ENCODE measurements around the gene VSNL1.

The VSNL1 gene

DNA sequence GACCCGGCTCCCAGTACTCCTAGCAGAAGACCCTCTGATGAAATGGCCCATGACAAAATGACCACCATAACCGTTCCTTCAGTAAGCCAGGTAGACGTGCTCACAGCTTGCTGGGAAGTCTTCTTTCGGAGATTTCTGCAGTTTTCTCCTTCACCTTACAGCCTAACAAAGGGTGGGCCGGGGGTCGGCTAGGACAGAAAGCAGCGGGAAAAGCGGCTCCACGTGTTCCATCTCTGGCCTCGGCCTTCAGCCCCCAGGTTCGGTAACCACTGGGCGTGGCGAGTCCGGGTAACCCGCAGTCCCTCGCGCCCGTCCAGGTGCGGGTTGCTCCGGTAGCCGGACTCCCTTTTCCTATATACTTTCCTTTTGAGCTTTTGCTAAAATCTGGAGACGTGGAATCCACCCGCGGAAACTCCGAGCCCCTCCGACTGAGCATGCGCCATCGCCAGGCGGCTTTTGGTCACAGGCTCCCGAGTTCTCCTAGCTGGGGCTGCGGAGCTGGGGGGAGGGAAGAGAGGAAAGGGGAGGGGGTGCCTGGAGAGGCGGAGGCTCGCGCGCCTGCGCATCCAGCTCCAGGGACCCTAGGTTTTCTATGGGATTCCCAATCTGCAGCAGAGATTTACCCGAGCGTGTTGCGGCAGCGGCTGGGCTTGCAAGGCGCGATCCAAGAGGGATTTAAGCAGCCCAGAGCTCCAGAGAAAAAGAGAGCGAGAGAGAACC lies at the start of gene VSNL1:
TSS of gene VSNL1 (plus strand) at position 604 of the 720 bp plus-strand sequence. CDS start 51,379 bp downstream, outside the sequence.
- no peak for DNase-seq

DNA sequence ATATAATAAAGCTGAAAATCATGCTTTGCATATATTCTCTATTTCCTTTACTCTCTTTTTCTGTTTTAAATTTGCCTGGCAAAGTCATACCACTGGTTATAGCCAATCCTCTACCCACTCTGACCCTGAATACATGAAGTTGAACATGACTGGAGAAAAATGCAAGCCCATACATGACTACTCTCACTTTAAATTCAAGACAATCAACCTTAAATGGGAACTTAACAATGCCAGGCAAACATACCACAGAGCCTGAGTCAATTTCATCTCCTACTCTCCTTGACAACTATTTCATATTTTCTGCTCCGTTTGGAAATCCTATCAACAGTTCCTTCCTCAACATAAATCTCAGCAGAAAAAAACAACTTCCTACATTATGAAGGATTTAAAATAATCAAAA lies 44.9 kb upstream of the VSNL1 start:
- DNase-seq = no peak

DNA sequence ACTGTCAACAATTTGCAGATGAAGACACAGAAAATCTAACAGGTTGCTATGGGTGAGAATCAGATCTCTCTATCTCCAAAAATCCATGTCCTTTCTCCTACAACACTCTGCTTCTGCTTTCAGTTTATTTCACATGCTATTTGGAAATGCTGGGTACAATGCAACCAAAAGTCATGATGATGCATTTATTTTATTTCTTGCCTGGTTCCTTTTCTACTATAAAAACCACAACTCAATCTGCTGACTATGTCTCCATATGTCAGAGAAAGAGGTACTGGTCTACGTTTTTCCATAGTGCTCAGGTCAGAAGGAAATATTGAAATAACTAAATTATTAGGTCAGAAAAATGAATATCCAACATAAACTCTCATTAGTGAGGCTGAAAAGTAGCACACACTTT lies 42.8 kb upstream of the VSNL1 start:
- DNase-seq = no peak

DNA sequence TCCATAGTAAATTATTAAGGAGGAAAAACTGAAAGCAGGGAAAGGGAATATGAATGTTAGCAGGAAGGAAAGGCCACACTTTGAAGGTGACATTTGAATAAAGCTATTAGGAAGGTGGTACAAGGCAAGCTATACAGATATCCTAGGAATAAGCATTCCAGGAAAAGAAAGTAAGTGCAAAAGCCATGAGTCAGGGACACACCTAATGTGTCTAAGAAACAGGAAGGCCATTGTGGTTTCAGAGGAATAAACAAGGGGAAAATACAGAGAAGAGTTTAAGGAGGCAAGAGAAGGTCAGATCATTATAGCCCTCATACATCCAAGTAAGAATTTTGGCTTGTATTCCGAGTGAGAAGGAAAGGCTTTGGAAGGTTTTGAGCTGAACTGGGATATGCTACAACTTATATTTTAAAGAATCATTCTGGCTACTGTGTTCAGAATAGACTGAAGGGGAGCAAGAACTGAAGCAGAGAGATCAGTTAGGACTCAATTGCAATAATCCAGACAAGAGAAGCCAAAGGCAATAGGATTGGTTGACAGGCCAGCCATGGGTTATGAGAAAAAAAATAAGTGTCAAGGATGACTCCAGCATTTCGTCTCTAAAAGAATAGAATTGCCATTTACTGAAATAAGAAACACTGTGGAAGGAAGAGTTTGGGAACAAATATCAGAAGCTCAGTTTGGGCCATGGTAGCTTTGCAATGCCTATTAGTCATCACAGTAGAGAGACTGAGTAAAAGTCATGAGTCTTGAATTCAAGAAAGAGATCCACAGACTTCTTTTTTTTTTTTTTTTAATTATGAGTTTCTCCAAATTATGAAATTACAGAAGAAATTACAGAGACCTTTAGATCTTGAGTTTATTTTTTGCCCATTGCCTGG lies 33.5 kb upstream of the VSNL1 start:
- DNase-seq = no peak

DNA sequence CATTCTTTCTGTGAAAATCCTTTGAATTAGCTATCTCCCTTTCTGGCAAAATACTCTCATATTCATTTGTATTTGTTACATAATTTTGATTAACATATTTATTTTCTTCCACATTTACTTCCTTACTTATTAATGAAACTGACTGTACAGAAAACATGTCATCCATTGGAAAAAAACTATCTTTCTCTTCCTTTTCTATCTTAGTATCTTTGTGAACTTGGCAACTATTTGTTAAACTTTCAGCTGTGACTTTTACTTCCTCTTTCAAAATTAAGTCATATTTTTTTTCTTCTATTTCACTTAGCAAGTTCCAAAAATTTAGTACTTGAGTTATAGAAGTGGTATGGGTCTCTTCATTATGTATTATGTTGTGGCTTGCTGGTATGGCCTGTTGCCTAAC lies 24.8 kb upstream of the VSNL1 start:
- no peak for DNase-seq

DNA sequence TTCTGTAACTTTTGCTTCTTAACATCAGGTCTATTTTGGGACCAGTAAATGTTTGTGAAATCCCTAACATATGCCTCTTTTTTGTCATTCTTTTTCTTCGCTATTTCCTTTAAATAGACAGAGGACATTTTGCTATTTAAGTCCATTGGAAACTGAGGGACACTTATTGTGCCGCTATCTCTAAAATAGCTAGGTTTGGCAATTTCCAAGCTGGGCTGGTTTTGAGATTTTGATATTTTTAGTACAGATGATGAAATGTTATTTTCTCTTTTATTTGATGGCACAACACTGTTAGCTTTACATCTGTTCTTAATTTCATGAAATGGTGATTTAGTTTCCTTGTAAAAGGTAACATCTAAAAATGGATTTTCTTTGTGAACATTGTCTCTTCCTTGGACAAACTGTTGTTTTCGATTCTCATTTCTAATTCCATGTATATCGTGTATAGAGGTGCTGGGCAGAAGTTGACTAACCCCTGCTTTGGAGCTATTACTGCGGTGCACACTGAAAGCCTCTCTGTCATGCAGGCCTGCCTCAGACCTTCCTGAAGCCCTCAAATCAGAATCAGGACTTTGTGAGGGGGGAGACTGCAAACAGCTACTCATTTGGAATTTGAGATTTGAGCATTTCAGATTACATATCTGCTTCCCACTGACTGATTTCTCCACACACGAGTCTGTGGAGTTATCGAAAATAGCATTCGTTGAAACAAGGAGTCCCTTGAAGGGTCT lies 22.9 kb upstream of the VSNL1 start:
- DNase-seq = no peak

DNA sequence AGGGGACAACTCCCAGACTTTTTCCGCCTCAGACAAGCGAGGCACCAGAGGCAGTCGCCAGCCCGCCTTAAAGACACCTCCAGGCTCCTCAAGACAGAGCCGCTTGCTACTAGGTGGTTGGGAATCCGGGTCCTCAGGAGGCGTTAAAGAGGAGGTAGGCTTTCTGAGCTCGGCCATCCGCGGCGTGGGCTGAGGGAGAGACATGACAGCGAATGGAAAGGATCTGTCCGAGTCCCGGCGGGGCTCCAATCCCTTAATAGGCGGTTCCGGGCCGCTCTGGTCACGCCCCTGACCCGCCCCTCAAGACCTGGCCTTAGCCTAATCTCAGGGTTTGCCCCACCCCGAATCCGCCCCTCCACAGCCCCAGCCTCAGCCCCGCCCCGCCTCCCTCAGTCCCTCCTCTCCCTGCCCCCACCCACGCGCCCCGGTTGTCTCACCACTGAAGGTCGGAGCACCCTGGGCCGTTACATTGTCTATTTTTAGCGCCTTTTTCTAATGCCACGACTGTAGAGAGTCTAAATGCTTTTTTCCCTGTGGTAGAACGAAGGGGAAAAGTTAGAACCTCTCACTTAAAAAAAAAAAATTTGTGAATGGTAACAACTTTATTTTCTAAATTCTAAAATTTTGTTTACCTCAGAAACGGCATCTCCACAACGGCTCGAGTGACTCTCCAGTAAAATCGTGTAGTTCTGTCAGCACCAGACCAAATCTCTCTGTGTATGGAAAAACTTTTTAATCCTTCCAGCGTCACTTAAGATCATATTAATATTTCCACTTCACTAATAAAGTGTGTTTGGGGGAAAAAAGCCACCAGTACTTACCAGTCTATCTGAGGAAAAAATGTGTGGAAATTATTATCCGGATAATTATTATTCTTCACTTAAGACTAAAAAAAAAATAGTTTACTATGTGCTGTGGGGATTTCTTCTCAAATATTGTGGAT lies 22.0 kb upstream of the VSNL1 start, which contains the start of gene RAD51AP2:
TSS of gene RAD51AP2 (minus strand) at position 229 of the 943 bp plus-strand sequence. CDS start at position 204, 25 bp downstream.
- DNase-seq = no peak

DNA sequence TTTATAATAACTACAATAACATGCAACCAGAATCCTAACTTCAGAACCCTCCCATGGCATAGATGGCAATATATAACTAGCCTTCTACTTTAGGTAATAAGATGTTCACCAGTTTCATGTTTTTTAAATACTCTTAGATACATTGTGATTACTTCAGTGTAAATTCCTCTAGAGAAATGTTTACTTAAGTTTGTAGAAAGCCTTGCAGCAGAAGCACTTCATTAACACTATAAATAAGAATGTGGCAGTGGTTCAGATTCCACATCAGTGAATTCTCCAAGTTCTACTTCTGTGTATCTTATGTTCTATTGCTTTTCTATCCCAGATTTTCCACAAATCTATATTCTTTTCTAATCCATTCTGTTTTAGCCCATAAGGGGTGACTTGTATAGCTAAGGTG lies 21.0 kb upstream of the VSNL1 start:
- no peak for DNase-seq

DNA sequence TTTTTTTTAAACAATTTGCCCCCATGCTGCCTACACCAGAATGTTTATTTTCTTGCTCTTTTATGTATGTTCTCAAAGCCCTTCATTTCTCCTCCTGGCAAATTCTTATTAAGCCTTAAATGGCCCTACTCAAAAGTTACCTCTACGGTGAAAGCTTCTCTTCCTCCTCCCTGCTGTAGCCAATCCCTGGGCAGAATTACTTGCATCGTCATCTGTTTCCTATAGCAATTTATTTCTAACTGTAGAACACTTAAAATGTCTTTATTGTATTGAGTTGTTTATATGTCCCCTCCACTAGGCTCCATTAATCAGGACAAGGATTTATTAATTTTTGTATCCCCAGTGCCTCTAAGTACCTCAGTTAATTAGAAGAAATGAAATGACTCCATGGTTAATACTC lies 19.7 kb upstream of the VSNL1 start:
- no peak for DNase-seq

DNA sequence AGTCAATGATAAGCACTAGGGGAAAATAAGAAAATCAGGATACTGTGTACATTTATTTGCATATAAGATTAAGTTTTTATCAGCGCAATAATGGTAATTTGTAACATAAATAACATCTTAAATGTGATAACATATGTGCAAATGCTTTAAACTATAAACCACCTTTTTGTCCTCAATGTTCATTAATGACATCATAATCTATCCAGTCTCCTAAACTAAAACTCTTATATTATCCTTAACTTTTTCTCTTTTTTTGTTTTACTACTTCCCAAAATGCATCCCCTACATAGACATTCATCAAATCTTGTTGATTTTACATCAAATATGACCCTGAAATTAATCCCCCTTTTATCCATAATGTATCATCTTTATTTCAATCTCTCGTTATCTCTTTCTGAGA lies 18.9 kb upstream of the VSNL1 start:
- DNase-seq = no peak

DNA sequence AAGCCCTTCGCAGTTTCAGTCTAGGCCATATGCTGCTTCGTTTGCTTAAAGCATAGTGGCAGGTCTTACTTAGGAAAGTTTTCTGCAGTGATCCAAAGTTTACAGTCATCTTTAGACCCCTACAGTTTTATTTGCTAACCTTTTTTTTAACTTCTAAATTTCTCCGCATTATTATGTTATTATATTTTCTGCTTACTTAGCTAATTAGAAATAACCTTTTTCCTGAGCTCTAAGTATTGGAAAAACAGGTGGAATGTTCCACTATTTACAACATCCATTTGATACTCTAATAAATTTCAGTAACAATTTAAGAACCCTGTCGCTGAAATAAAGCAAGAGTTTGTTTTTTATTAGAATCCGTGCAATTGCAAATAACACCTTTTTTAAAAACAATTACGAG lies 18.2 kb upstream of the VSNL1 start:
- DNase-seq = no peak

DNA sequence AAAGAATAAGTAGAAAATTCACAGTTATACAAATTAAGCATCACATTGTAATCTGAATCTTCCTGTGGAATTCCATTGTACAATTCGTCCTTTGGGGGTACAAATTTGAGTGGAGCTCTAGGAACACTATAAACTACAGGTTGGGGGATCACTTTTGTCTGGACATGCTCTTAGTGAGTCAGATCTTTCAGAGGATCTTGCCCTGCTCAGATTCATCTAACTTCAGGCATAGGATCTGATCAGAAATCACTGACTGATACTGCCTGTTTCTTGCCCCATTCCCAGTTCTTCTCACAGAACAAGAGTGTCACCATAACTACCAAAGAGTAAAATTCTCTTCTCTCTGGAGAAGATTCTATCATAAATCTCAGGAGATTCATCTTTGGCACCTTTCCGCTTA lies 10.7 kb upstream of the VSNL1 start:
- DNase-seq = no peak

DNA sequence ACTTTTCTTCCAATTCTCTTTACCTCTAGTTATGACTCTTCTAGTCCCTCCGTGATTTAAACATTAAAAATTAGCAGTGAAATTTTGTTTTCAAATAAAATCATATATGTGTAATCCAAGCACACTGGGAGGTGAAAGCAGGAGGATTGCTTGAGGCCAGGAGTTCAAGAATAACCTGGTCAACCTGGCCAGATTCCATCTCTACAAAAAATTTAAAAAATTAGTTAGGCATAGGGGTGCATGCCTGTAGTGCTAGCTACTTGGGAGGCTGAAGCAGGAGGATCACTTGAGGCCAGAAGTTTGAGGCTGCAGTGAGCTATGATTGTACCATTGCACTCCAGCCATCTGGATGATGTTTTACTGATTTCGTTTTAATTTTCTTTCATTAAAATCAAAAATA lies 7.0 kb upstream of the VSNL1 start:
- no peak for DNase-seq

DNA sequence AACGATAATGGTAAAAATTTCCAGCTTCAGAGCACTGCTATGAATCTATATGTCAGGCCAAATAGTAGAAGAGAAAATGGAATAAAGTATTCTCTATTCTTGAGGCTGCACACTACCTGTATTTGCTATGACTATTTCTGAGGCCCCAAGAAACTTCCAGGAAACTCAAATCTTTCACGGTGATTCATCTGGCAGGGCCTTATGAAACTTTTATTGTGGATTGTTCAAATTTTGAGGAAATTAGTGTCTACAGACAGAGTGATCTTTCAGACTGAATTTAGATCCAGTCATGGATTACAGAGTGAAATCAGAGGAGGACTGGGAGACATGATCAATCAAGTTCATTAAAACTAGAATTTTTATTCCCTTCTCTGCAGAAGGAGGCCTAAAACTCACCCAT lies 4.1 kb upstream of the VSNL1 start:
- no peak for DNase-seq

DNA sequence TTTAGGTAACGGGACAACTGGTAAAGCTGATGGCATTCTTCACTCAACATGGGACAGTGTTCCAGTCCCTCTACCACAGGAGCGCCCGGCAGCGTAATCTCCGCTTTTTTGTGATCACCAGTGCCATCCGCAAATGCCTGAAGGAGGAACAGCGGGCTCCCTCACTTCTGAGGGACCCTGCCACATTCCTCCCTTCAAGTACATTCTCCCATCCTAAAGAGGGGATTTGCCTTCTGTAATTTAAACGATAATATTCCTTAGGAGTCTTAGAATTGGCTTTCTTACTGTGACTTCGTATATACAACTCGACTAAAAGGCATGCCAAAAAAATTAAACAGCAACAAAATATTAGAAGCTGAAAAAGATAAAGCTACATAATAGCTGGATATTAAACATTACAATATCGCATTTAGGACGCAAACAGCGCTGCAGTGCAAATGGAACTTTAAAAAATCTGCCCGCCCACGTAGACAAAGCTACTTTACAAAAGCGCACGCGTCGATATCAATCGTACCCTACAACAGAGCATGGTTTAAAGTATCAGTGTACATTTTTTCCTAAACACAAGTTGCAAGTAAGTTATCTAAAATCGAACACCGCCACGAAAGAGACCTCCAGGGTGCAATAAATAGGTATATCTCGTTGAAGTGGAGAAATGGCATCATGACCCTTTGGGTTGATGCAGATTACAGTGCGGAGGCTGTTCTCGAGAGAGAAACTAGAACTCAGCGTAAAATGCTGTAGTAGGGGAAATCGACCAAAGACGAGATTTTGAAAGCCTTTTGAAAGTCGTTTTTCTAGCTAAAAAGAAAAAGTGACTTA lies 2.3 kb upstream of the VSNL1 start:
- no peak for DNase-seq

DNA sequence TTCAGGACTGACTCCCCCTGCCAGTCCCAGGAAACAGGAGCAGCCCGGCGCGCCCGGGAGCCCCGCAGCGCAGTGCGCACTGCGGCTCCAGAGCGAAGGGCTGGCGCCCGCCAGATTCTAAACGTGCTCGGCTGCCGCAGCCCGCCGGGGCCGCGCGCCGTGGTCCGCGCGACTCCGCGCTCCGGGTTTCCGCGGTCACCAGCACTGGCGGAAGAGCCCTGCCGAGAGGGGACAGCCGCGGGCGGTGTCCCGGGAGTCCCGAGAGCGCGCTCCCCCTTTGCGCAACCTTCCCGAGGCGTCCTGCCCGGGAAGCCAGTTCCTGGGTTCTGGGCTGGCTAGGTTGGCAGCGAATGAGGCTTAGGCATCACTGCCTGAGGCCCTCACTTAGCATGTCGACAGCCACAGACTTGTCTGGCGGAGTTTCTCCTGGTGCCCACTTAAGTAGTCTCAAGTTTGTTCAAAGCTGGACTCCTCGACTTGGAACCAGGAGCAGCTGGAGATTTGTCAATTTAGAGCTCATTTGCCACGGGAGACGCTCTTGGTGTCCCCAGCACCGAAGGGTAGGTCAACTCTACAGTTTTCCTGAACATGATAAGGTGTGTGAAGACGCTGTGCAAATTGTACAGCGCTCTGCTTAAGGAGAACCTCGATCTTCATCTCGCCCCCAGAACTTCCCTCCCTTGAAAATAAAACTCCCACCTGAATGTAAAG lies 1.5 kb upstream of the VSNL1 start:
- DNase-seq = no peak

DNA sequence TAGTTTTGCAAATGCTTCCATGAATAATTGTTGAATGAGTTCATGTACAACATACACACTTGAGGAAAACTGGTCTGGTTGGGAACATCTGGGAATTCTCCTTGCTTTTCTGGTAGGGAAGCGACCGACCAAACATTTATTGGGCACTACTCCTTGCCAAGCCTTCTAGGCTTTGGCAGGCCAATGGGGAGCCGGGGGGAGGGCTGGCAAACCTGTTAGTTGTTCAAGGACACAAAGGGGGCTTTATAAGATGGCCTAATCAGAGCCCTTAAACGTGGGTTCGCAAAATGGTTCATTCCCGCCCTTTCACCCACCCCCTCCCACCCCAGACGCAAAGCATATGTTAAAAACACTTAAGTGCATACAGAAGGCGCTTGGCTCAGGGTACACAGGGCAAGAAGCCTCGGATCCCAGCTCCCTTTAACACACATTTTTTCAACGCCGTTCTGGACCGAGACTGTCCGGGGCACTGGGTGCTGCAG lies 844 bp upstream of the VSNL1 start:
- DNase-seq = no peak

DNA sequence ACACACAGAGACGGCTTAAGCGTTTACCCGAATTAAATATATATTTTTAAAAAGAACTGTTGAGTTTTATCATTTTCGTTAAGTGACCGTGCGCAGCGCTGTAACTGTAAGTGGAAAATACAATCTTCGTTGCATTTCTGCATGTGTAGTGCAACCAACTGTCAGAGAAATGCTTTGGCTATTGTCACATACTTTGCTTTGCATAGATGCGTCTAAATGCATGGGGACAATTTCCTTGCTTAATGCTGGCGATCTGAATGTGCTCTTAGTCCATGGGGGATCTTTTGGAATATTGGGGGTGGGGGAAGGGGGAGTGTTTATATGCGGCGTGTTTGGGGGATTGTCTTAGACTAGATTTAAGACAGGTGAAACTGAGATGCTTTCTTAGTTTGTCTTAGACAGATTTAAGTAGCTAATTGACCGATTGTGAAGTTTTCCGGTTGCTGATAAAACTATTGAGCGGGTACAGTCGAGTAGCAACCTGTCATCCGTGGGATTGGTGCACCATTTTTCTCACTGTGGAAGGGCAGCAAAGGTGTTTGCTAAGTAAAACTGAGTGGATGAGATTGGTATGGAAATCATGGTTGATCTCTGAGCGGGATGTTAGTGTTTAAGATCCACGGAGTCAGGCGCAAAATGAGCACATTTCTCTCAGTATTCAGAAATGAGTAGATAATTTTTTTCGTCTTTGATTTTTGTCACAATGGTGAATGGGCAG lies 476 bp downstream of the VSNL1 start:
- DNase-seq = no peak

DNA sequence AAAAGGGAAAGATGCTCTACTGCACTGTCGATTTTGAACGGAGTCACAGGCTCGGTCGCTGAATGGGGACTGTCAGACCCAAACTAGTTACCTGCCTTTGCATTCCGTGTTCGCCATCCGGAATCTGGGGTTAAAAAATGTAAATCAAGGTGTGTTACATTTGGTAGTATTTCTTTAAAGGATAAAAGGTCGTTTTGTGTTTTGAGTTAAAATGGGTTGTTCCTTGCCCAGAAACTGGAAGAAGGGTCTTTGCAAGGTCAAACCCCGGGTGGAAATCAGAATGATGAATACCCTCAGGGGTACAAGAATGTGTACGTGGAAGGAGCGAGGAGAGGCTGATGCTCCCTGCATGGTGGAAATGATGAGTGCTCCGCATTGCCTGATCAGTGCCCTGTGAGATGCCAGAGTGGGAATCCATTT lies 1.0 kb downstream of the VSNL1 start:
- DNase-seq = no peak

DNA sequence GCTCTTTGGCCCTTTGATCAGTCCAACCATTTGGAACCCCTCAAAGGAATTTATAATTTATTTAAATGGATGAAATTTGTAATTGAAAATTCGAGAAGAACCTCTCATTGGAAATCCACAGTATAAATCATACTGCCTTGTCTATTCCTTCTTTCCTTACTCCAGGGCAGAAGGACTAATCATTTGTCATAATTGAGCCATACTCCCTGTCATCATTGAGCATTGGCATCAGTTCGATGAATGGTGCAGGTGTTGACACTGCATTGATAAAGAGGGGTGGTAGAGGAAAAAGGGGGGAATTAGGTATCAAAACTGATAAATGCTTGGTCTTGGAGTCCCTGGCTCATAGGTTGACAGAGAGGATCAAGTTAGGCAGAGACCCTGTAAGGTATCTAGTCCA lies 2.0 kb downstream of the VSNL1 start:
- DNase-seq = no peak

Data from activated T-cell treated with anti-CD3 and anti-CD28 coated beads for 4 hours (primary cell).